GM12874 (cell line): ENCODE measurements around the gene SOX15.
A peak's percentile ranks its signal among the peaks of the same experiment; 100 is the strongest.

Experiments used
- CTCF ChIP-seq: IDR thresholded peaks from 2 replicates; pipeline ENCODE4 v1.5.1; 2011; ENCODE audit warnings: low read depth, mild to moderate bottlenecking, control low read depth, low read length, moderate library complexity; ENCODE audit not compliant: insufficient read depth

The SOX15 gene

GRCh38 chr17:7614425-7615264, 24.8 kb upstream of the SOX15 start, which contains the start of gene FXR2:
TSS of gene FXR2 (minus strand) at chr17:7614897. CDS start at chr17:7614532, 365 bp downstream.
- TF ChIP-seq CTCF, result peak; percentile 83

GRCh38 chr17:7613769-7614424, 24.0 kb upstream of the SOX15 start:
- TF ChIP-seq CTCF, result no peak

- no peak for TF ChIP-seq CTCF
Observed at GRCh38 chr17:7612294-7612640, 22.4 kb upstream of the SOX15 start.

- TF ChIP-seq CTCF, result no peak
Observed at GRCh38 chr17:7611635-7612293, 21.9 kb upstream of the SOX15 start.

GRCh38 chr17:7610641-7611040, 20.7 kb upstream of the SOX15 start:
- TF ChIP-seq CTCF, result no peak

- TF ChIP-seq CTCF, result no peak
Observed at GRCh38 chr17:7606280-7606679, 16.4 kb upstream of the SOX15 start.

GRCh38 chr17:7593296-7593695, 3.4 kb upstream of the SOX15 start:
- TF ChIP-seq CTCF, result no peak
